AG04449 (cell line): ENCODE data around the gene CAMTA1.

Experiments used
- CTCF ChIA-PET: fragments of 350-600 bp; formaldehyde crosslinking; extraction: SDS; loops from one replicate; lab custom pipeline; 2021; ENCODE audit warnings: antibody characterized with exemption; lab: Yijun Ruan, JAX
- POLR2A ChIA-PET: fragments of 400-600, 350-600 bp; formaldehyde crosslinking; extraction: SDS; loops from one replicate; lab custom pipeline; 2020; ENCODE audit warnings: antibody characterized with exemption, inconsistent platforms; lab: Yijun Ruan, JAX
- DNase-seq: peaks from one replicate; pipeline ENCODE4 v3.0.0-alpha.2; 2010; ENCODE audit warnings: low read depth, low spot score
- H3K4me3 ChIP-seq: 2 replicates; pipeline ENCODE4 v1.5.1; 2011; ENCODE audit warnings: low read depth, mild to moderate bottlenecking, control low read depth, low read length
- CTCF ChIP-seq: IDR thresholded peaks from one replicate; pipeline ENCODE4 v1.5.1; 2011; ENCODE audit warnings: mild to moderate bottlenecking, moderate library complexity, low read length, control low read depth, inconsistent platforms; ENCODE audit not compliant: insufficient read depth; ENCODE audit errors: missing control alignments

CAMTA1 gene

DNA sequence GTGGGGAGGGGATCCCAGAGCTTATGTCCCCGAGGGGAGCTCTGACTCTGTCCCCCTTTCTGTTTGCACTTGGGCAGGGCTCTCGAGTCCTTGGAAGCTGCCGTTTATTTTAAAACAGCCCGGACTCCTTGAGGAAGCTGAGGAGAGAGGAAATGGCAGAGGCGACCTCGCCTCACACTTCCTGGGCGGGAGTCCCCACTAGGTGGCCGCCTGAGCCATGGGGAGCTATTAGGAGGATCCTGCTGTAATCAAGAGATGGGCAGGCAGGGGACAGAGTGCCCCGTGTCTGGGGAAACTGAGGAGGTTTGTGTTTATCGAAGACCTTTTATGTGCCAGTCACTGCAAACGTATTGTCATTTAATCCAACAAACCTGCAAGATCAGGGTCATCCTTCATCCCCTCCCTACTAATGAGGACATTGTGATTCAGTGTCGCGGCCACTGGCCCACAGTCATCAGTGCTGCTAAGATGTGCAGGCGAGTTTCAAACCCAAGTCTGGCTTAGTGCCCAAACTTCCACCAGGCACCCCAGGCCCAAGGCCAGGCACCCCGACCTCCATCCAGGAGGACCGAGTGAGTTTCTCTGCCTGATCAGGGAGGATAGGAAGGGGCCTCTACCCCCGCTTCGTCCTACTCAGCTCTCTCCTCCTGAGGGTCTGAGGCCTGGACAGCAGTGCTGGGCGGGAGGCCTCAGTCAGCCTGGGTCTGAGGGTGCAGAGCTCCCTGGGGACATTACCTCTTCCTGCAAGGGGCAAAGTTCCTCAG, 669.0 kb downstream of the CAMTA1 start:
- H3K4me3 ChIP-seq: no peak overlapping the region
- TF ChIP-seq CTCF: peak; percentile 72
- no peak for DNase-seq
- CTCF ChIA-PET: interaction anchor here (0.7 to 3.1 kb wide), 16 partner anchors 9 to 683 kb away, joined by 3 to 27 read pairs (median 4); no protein-coding TSS in a partner anchor
- POLR2A ChIA-PET: interaction anchor here (1.5 kb wide), 1 partner anchor 16 kb away, joined by 4 read pairs; no protein-coding TSS in a partner anchor

DNA sequence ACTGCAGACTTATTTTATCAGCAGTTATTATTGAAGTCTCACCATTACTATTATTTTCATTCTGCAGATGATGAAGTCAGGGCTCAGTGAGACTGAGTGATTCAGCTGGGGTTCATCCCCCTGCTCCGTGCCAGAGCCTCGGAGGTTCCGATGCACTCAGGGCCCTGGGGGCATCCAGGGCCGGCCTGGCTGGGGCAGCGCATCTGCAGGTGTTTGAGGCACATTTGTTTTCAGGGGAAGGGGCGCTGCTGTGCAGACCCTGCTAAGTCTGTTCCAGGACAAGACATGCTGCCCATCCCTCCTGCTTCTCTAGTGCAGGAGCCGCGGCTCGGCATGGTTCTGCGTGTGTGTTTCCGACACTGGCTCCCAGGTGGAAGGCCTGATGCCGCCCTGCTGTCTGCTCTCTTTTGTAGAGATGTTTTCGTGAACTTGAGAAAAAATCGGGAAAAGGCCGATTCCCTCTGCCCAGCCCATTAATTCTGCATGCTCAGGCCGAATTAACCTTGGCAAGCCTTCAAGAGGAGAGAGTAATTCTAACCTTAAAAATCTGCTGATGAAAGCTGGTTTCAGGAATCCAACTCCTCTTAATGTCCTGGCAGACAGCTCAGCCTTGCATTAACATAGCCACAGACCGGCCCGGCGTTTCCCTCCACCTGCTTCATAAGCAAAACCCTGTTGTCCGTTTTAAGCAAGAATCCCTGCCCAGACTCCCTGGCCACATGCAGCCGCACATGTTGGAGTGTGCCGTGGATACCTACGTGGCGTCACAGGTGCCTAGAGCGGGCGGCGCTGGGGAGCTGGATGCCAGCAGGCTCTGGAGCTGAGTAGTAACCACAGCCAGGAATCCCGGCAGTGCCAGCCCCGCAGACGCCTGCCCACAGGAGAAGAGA, 669.9 kb downstream of the CAMTA1 start:
- DNase-seq: no peak
- ChIA-PET POLR2A (no interaction called here), CTCF (interaction anchor here (1.2 to 3.1 kb wide), 9 partner anchors 9 to 413 kb away, joined by 3 to 27 read pairs (median 5); no protein-coding TSS in a partner anchor)
- TF ChIP-seq CTCF: no peak
- H3K4me3 ChIP-seq: no peak overlapping the region

DNA sequence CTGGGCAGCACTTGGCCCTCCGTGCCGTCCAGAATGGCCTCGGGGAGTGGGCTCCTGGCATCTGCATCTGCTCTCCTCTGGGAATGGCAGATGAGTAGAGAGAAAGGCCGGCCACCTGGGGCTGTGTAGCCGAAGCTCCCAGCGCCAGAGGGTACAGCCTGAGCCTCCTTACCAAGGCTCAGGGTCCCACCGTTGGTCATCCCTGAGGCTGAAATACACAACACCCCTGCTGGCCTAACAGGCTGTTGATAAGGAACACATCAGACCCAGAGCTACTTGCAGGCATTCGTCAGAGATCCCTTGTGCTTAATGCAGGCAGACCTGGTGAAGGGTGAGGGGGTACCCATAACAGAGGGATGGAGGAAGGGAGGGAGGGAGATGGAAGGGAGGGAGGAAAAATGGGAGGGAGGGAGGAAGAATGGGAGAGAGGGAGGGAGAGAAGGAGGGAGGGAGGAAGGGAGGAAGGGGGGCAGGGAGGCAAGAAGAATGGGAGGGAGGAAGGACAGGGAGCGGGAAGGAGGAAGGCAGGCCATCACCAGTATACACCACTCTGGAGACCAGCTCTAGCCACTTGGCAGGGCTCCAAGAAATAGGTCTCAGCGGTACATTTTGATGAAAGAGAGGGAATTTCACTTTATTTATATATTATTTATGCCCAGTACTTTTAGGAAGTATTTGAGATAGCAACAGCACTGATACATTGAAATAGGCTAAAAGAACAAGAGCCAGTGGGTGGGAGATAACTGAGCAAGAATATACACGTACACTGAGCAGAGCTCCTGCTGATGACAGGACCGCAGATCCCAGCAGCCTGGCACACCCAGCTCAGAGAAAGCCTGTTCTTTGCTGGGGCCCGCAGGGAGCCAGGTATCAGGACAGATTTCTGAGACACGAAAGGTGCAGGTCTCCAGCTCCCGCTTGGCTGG, 670.8 kb downstream of the CAMTA1 start:
- POLR2A ChIA-PET: no interaction called here
- DNase-seq: no peak
- no peak for TF ChIP-seq CTCF
- CTCF ChIA-PET: interaction anchor here (1.2 to 2.7 kb wide), 5 partner anchors 8 to 414 kb away, joined by 3 to 12 read pairs (median 5); no protein-coding TSS in a partner anchor
- H3K4me3 ChIP-seq: no peak overlapping the region

DNA sequence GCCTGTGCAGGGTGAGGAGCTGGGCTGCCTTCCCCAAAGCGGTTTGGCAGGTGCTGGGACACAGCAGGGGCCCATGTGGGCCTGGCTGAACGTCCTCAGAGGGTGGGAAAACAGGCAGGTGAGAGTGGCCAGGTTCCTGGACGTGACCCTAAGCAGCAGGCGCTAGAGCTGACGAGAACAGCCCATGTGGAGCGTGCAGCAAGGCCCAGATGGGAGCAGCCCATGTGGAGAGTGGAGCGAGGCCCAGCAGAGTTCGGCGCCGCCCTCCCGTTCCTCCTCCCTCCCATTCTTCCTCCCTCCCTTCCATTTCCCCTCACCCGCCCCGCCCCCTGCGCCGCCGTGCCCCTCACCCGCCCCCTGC, 671.4 kb downstream of the CAMTA1 start:
- no peak for TF ChIP-seq CTCF
- CTCF ChIA-PET: interaction anchor here (1.2 to 1.4 kb wide), 3 partner anchors 11 to 191 kb away, joined by 3 to 6 read pairs (median 3); no protein-coding TSS in a partner anchor
- POLR2A ChIA-PET: no interaction called here
- DNase-seq: no peak
- no peak overlapping the region for H3K4me3 ChIP-seq

DNA sequence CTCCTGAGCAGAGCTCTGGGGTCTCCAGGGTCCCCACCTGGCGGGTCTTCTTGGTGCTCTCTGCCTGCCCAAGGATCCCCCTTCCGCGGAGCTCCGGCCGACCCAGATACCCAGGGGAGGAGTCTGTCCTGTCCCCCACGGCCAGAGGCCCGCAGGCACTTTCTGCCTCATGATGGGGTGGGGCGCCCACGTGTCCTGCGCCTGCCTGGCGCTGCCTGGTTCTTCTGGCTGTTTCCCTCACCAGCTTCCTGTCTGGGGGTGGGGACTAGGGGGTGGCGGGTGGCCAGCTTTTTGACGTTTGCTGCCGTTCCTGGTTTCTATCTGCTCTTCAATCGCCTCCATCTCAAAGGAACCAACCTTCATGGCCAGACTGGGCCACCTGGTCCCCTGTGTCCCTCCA, 672.6 kb downstream of the CAMTA1 start:
- no peak for TF ChIP-seq CTCF

More for the DNA sequence above, 672.6 kb downstream of the CAMTA1 start:
- ChIA-PET CTCF (interaction anchor here (1.3 kb wide), 2 partner anchors 13 kb away, joined by 3 read pairs; no protein-coding TSS in a partner anchor), POLR2A (no interaction called here)
- H3K4me3 ChIP-seq: no peak overlapping the region
- DNase-seq: no peak
